ENCODE data around the gene PGAP3.
"Not testable (repeated sequence)": the region's sequence is repeated elsewhere in the genome, so short reads cannot be mapped to it uniquely, and the experiment has no call there.

PGAP3 gene, protein sequence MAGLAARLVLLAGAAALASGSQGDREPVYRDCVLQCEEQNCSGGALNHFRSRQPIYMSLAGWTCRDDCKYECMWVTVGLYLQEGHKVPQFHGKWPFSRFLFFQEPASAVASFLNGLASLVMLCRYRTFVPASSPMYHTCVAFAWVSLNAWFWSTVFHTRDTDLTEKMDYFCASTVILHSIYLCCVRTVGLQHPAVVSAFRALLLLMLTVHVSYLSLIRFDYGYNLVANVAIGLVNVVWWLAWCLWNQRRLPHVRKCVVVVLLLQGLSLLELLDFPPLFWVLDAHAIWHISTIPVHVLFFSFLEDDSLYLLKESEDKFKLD

DNA sequence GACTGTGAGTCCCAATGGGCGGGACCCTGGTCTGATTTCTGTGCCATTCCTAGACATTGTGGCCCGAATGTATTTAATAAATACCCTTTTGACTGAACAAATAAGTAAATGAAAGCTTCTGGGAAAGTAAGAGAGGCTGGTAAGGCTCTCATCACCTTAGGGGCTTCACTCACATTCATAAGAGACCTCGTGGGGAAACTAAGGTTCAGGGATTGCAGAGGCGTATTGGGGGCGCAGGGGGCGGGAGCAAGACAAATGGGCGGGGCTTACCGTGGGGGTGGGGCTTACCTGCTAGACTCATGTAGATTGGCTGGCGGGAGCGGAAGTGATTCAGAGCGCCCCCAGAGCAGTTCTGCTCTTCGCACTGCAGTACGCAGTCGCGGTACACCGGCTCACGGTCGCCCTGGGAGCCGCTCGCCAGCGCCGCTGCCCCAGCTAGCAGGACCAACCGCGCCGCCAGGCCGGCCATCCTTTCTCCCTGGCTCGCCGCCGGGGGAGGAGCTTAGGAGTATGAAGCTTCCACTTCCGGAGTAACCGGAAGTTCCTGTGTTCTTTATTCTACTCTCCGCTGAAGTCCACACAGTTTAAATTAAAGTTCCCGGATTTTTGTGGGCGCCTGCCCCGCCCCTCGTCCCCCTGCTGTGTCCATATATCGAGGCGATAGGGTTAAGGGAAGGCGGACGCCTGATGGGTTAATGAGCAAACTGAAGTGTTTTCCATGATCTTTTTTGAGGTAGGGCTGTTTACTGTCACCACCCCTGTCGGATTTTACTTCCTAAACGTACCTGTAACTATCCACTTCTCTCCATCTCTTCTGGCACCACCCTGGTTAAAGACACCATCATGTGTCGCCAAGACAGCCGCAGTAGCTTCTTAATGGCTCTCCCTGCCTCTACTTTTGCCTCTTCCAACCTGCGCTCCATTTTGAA is at the start of gene PGAP3:
TSS of gene PGAP3 (minus strand) at position 512 of the 929 bp plus-strand sequence. CDS start at position 469, 43 bp downstream.
- peak; percentile 85 for DNase-seq (ENCODE audit: low spot score)

DNA sequence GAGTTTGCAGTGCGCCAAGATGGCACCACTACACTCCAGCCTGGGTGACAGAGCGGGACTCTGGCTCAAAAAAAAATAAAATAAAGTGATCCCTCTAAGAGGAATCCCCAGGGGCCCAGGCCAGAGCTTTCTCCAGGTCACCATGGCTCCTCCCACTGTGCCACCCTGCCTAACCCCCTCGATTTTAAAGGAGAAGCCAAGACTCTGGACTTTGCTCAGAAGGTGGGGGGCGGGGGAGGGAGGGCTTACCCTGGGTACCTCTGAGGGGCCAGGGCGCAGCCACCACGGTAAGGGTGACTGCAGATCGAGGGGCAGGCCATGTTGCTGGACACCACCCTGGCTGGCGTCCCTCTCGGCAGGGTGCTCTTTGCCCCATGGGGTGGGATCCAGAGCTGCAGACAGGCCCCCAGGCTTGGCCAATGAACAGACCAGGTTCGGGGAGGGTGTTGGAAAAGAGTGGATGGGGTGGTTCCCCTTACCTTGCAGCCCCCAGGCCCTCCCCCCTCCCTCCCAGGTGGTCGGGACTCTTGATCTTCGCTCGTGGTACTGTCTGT is 49.4 kb upstream of the PGAP3 start:
- no peak for DNase-seq (ENCODE audit: low spot score)

DNA sequence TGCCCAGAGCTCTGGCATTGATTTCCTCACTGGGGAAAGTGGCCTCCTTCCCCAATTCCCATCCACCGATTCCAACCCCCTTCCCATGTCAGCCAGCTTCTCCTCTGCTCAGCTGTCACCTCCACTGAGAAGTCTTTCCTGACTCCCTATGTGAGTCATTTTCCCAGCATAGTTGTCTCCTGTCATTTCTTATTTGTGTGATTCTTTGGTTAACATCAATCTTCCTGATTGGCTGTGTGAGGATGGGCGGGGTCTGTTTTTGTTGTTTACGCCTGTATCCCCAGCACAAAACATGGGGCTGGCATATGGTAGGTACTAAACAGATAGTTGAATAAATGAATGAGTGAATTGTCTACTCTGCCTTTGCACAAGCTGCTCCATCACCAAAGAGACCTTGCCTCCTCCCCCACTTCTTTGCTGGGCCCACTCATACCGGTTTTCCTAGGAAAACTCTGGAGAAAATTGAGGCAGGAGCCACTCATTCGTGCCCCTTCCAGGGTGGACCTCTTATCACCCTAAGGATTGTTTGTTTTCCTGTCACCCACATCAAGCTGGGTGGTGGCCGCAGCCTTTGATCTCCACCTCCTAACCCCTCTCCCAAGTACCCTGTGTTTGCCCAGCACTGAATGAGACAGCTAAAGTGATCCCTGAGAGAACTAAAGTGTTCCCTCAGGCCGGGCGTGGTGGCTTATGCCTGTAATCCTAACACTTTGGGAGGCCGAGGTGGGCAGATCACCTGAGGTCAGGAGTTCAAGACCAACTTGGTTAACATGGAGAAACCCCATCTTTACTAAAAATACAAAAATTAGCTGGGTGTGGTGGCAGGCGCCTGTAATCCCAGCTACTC is 48.7 kb upstream of the PGAP3 start:
- DNase-seq (ENCODE audit: low spot score) = no peak

DNA sequence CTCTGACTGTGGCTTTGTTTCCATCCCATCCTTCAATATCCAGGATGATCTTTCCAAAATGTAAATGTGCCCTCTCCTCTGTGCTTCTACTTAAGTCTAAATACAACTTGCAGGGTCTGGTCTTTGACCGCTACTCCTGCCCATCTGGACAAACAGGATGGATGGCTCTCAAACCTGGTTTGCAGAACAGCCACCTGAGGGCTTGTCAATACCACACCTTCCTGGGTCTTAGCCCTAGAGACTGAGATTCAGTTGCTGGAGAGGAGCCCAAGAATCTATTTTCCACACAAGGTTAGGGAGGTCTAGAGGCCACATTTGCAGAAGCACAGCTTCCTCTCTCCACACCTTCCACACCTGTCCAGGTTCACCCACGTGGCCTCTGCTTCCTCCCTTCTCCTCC is 48.0 kb upstream of the PGAP3 start:
- DNase-seq (ENCODE audit: low spot score) = no peak

DNA sequence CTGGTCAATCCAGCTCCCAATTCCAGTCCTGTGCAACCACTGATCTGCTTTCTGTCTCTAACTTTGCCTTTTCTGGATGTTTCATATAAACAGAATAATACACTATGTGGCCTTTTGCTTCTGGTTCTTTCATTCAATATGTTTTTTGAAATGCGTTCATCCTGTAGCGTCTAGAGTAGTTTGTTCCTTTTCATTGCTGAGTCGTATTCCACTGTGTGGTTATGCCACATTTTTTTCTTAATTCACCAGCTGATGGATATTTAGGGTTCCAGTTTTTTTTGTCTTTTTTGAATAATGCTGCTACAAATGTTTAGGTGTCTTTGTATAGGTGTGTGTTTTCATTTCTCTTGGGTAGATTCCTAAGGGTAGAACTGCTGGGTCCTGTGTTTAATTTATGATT is 44.7 kb upstream of the PGAP3 start:
- no peak for DNase-seq (ENCODE audit: low spot score)

DNA sequence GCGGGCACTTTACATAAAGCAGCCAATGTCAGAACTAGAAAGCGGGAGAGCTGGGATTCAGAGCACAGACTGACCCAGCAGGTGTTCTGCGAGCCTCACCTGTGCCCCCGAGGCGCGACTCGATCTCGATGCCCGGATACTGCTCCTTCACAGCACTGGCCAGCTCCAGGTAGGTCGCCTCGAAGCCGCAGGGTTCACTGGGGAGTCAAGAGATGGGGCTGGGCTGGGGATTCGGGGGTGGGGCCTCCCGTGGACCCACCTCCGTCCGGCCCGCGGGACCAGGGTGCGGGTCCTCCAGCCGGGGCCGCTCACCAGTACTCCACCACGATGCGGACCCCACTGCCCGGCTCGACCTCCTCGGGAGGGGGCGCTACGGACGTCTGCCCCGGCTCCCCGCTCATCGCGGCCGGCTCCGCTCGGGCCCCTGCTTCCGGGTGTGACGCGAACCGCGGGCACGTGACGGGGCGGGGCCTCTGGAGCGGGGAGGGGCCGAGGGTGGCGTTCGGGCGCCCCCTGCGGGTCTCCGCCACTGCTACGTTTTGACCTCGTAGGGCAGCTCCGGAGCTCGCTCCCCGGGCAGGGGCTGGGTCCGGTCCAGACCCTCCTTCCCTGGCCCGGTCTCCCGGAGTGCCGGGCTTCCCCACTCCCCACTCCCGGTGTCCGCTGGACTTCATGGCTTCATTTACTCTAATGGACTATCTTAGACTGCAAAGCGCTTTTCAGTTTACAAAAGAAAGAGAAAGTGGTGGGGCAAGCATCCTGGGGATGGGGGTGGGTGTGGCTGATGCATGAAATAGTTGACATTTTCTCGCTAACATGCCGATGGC is 42.5 kb upstream of the PGAP3 start, which contains the start of gene MIEN1:
TSS of gene MIEN1 (minus strand) at position 438 of the 827 bp plus-strand sequence. CDS start at position 401, 37 bp downstream.
- DNase-seq (ENCODE audit: low spot score) = peak; percentile 94

DNA sequence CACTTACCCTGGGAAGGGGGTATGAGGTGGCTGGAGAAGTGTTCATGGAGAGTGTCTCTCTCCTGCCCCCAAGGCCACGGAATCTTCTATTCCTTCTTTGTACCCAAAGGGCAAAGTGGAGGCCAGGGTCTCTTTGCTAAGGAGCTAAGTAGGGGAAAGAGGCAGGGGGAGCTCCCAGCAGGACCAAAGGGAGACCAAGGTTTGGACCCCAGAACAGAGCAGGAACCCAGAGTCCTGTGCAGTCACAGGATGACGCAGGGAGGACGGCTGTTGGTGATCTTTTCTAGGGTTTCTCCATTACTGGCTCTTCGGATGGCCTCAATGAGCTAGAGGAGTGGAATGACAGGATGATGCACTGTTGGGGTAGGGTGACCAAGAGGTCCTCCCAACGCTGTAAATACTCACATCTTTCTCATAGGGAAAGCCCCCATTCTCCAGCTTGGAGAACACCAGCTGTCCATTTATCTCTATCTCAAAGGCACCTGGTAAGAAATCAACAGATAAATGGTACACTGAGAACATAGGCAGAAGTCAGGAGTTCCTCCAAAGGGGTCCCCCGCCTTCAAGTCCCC is 41.5 kb upstream of the PGAP3 start:
- peak; percentile 15 for DNase-seq (ENCODE audit: low spot score)

DNA sequence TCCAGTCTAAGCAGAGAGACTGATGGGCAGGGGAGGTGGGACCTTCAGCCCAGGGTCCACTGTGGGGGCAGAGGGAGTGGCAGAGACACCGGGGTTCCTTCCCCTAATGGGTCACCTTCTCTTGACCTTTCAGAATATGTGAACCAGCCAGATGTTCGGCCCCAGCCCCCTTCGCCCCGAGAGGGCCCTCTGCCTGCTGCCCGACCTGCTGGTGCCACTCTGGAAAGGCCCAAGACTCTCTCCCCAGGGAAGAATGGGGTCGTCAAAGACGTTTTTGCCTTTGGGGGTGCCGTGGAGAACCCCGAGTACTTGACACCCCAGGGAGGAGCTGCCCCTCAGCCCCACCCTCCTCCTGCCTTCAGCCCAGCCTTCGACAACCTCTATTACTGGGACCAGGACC is 39.7 kb upstream of the PGAP3 start:
- DNase-seq (ENCODE audit: low spot score) = no peak

DNA sequence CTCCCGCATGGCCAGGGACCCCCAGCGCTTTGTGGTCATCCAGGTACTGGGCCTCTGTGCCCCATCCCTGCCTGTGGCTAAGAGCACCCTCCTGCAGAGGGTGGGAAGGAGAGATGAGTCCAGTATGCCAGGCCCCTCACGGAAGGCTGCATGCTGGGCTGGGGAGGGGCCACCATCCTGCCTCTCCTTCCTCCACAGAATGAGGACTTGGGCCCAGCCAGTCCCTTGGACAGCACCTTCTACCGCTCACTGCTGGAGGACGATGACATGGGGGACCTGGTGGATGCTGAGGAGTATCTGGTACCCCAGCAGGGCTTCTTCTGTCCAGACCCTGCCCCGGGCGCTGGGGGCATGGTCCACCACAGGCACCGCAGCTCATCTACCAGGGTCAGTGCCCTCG is 38.8 kb upstream of the PGAP3 start:
- DNase-seq (ENCODE audit: low spot score) = no peak

DNA sequence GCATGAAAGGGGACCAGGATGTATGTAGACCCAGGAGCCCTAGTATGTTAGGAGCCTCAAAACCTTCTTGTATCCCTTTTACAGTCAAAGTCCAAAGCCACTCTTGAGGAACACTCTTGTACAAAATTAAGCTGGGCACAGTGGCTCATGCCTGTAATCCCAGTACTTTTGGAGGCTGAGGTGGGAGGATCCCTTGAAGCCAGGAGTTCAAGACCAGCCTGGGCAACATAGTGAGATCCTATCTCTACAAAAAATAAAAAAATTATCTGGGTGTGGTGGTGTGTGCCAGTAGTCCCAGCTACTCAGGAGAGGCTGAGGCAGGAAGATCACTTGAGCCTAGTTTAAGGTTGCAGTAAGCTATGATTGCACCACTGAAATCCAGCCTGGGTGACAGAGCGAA is 38.1 kb upstream of the PGAP3 start:
- not testable (repeated sequence) for DNase-seq (ENCODE audit: low spot score)

DNA sequence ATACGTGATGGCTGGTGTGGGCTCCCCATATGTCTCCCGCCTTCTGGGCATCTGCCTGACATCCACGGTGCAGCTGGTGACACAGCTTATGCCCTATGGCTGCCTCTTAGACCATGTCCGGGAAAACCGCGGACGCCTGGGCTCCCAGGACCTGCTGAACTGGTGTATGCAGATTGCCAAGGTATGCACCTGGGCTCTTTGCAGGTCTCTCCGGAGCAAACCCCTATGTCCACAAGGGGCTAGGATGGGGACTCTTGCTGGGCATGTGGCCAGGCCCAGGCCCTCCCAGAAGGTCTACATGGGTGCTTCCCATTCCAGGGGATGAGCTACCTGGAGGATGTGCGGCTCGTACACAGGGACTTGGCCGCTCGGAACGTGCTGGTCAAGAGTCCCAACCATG is 36.9 kb upstream of the PGAP3 start:
- DNase-seq (ENCODE audit: low spot score) = no peak

DNA sequence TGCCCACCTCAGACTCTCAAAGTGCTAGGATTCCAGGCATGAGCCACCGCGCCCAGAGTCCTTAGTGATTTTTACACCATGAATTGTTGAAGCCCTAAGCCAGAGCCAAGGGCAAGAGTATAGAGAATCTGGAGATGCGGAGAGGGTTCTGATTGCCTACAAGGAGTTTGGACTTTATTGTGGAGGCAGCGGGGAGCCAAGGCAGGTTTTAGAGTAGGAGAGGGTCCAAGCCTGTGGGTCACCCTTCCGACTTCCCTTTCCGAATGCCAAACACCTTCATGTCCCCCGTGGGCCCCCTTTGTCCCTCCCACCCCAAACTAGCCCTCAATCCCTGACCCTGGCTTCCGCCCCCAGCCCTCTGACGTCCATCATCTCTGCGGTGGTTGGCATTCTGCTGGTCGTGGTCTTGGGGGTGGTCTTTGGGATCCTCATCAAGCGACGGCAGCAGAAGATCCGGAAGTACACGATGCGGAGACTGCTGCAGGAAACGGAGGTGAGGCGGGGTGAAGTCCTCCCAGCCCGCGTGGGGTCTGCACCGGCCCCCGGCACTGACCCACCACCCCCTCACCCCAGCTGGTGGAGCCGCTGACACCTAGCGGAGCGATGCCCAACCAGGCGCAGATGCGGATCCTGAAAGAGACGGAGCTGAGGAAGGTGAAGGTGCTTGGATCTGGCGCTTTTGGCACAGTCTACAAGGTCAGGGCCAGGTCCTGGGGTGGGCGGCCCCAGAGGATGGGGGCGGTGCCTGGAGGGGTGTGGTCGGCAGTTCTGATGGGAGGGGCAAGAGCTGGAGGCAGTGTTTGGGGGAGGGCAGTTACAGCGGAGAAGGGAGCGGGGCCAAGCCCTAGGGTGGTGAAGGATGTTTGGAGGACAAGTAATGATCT is 35.4 kb upstream of the PGAP3 start:
- DNase-seq (ENCODE audit: low spot score) = no peak

DNA sequence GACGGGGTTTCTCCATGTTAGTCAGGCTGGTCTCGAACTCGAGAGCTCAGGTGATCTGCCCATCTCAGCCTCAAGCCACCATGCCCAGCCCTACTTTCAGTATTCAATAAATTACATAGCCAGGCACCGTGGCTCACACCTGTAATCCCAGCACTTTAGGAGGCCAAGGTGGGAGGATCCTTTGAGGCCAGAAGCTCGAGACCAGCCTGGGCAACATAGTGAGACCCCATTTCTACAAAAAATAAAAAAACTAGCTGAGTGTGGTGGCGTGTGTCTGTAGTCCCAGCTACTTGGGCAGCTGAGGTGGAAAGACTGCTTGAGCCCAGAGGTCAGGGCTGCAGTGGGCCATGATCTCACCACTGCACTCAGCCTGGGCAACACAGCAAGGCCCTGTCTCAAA is 34.2 kb upstream of the PGAP3 start:
- no peak for DNase-seq (ENCODE audit: low spot score)

DNA sequence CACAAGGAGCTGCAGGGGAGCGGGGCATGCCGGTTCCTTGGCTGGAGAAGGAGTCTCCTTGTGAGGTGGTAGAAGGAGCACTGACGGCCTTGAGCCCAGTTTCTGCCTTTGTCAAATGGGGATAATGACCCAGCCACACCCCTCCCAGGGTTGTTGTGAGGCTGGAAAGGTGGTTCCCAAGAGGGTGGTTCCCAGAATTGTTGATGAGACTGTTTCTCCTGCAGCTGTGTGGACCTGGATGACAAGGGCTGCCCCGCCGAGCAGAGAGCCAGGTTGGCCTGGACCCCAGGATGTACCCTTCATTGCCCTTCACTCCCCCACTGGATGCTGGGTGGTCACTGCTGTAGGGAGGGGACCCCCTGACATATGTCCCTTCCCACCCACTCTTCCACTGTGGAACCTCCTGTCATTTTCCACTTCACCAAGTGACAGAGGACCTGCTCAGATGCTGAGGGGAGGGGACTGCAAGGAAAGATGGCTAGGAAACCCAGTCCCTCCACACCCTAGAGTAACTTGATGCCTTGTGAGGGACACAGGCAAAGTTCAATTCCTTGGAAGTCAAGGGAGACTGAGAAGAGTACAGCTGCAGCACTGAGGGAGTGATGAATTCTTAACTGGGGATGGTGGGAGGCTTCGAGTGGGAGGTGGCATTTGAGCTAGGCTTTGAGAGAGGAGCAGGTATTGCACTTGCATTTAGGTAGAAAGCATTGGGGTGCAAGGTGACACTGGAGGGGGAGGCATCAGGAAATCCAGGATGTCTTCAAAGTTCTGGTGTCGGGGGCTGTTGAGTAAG is 31.9 kb upstream of the PGAP3 start:
- DNase-seq (ENCODE audit: low spot score) = no peak

DNA sequence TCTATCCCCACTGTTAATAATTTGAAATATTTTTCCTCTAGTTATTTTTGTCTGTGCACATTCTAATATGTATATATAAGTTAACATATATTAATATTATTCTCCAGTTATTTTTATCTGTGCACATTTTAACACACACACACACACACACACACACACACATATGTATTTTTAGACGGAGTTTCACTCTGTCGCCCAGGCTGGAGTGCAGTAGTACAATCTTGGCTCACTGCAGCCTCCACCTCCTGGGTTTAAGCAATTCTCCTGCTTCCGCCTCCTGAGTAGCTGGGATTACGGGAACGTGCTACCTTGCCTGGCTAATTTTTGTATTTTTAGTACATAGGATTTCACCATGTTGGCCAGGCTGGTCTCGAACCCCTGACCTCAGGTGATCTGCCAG is 29.8 kb upstream of the PGAP3 start:
- DNase-seq (ENCODE audit: low spot score) = no peak

DNA sequence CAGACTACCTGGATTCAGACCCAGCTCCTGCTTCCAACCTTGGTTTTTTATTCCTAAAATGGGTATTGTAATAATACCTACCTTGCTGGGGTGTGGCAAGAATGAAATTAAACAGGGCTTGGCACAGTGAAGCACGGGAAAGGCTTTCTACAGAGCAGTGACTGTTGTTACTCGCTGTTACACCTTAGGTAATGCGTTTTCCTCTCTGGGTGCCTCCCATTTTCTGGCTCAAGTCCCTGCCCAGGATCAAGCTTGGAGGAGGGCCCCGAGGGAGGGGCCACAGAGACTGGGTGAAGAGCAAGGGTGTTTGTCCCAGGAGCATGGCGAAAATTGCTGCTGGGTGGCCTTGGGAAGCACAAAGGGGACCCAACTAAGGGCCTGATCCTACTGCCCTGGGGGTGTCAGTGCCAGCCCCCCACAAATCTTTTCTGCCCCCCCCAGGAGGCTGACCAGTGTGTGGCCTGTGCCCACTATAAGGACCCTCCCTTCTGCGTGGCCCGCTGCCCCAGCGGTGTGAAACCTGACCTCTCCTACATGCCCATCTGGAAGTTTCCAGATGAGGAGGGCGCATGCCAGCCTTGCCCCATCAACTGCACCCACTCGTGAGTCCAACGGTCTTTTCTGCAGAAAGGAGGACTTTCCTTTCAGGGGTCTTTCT is 29.2 kb upstream of the PGAP3 start:
- no peak for DNase-seq (ENCODE audit: low spot score)

DNA sequence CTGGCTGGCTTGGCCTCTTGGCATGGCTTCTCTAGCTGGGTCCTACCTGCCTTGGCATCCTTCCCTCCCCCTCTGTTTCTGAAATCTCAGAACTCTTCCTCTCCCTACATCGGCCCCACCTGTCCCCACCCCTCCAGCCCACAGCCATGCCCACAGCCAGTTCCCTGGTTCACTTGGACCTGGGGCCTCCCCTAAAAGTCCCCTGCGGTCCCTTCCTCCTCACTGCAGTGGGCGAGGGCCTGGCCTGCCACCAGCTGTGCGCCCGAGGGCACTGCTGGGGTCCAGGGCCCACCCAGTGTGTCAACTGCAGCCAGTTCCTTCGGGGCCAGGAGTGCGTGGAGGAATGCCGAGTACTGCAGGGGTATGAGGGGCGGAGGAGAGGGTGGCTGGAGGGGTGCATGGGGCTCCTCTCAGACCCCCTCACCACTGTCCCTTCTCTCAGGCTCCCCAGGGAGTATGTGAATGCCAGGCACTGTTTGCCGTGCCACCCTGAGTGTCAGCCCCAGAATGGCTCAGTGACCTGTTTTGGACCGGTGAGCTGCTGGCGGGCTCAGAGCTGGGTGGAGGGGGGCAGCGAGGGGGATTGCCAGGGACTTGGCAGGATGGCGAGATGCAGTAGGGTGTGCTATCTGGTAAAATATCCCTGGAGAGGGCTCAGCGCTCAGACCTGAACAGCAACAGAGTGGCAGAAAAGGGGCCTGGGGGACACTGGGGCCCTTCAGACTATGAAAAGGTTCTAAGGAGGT is 28.4 kb upstream of the PGAP3 start:
- no peak for DNase-seq (ENCODE audit: low spot score)

All from hematopoietic multipotent progenitor cell treated with erythropoietin and hydrocortisone succinate and interleukin-3 and kit ligand, for 17 days (in vitro differentiated cells).